SU-DHL-6 (cell line): ENCODE measurements around the gene ERVW-1.

Source experiments
- H2AFZ ChIP-seq: fragments of 200-600 bp; sonication (generic); 2 replicates; pipeline ENCODE4 v1.6.1; 2014; ENCODE audit warnings: low read depth, mild to moderate bottlenecking, moderate library complexity, mixed read lengths, antibody characterized with exemption, low read length; ENCODE audit not compliant: severe bottlenecking
- H3F3A ChIP-seq: fragments of 200-600 bp; shearing (Covaris generic); 2 replicates; pipeline ENCODE4 v1.6.0; 2016; ENCODE audit warnings: antibody characterized with exemption, mild to moderate bottlenecking; ENCODE audit not compliant: insufficient read depth
- H3K27ac ChIP-seq: fragments of 200-600 bp; sonication (generic); 2 replicates; pipeline ENCODE4 v1.5.1; 2016; ENCODE audit warnings: low read depth, mild to moderate bottlenecking, low read length, moderate library complexity, mixed read lengths
- H3K27me3 ChIP-seq: fragments of 200-600 bp; sonication (generic), shearing (Covaris generic); 2 replicates; pipeline ENCODE4 v1.6.0; 2014; ENCODE audit warnings: mild to moderate bottlenecking, low read length
- H3K36me3 ChIP-seq: fragments of 200-600 bp; sonication (generic); 2 replicates; pipeline ENCODE4 v1.6.1; 2014; ENCODE audit warnings: mild to moderate bottlenecking, low read length, mixed read lengths
- H3K4me2 ChIP-seq: fragments of 300-600, 200-600 bp; shearing (Covaris generic), sonication (generic); 2 replicates; pipeline ENCODE4 v1.6.0; 2014; ENCODE audit warnings: low read length, low read depth, mild to moderate bottlenecking; ENCODE audit not compliant: poor library complexity, severe bottlenecking
- H3K4me3 ChIP-seq: fragments of 200-600 bp; sonication (generic); 2 replicates; pipeline ENCODE4 v1.5.1; 2014; ENCODE audit warnings: antibody characterized with exemption, low read length, mild to moderate bottlenecking, mixed read lengths; ENCODE audit not compliant: insufficient read depth, poor library complexity, severe bottlenecking
- H3K79me2 ChIP-seq: fragments of 200-600 bp; sonication (generic); 2 replicates; pipeline ENCODE4 v1.6.1; 2014; ENCODE audit warnings: mild to moderate bottlenecking, low read length, moderate library complexity; ENCODE audit not compliant: insufficient read depth
- H3K9ac ChIP-seq: fragments of 200-600 bp; sonication (generic); 2 replicates; pipeline ENCODE4 v1.7.0; 2014; ENCODE audit warnings: mild to moderate bottlenecking, low read length
- H3K9me2 ChIP-seq: fragments of 200-600 bp; sonication (generic); replicated peaks from 2 replicates; pipeline ENCODE4 v1.6.1; 2014; ENCODE audit warnings: low read length; ENCODE audit not compliant: insufficient read depth
- H3K9me3 ChIP-seq: fragments of 200-600 bp; sonication (generic); 2 replicates; pipeline ENCODE4 v1.6.1; 2014; ENCODE audit warnings: low read length, mixed read lengths; ENCODE audit not compliant: insufficient read depth
- H4K20me1 ChIP-seq: fragments of 200-600 bp; sonication (generic); 2 replicates; pipeline ENCODE4 v1.6.1; 2014; ENCODE audit warnings: low read depth, mild to moderate bottlenecking, antibody characterized with exemption, low read length, moderate library complexity, mixed read lengths
- EZH2phosphoT487 ChIP-seq: fragments of 200-600 bp; sonication (generic), shearing (Covaris generic); conservative IDR thresholded peaks from 2 replicates; pipeline ENCODE4 v1.6.1; 2018; ENCODE audit warnings: mild to moderate bottlenecking, antibody characterized with exemption, low read length, moderate library complexity, mixed read lengths
- TF ChIP-seq, protein P1 (sequence below): fragments of 200-600 bp; sonication (generic); IDR thresholded peaks from one replicate; pipeline ENCODE4 v1.5.1; 2017; ENCODE audit warnings: antibody characterized with exemption, mild to moderate bottlenecking, low read length, moderate library complexity; ENCODE audit not compliant: insufficient read depth, poor library complexity, severe bottlenecking

Gene ERVW-1

DNA sequence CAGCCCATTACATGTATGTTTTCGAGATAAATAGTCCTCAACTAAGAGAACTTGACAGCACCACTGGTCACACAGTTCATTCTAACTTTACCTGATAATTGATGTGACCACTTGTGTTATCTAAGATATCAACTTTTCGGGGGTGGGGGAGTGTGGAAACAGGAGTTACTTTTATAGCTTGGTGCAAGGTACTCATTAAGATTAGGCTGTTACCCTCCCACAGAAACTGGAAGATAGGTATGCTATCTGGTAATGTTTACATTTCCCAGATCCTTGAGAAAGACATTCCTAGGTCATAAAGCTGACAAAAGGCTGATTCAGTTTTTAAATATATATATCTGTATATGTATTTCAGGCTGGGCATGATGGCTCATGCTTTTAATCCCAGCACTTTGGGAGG lies 11.1 kb downstream of the ERVW-1 start:
- no peak overlapping the region for H3K9ac ChIP-seq
- no peaks in the 10 kb centered on the region for H3K36me3 ChIP-seq
- H3K9me2 ChIP-seq, result no peaks in the 10 kb centered on the region
- no peak for TF ChIP-seq EZH2phosphoT487
- TF ChIP-seq, protein P1, sequence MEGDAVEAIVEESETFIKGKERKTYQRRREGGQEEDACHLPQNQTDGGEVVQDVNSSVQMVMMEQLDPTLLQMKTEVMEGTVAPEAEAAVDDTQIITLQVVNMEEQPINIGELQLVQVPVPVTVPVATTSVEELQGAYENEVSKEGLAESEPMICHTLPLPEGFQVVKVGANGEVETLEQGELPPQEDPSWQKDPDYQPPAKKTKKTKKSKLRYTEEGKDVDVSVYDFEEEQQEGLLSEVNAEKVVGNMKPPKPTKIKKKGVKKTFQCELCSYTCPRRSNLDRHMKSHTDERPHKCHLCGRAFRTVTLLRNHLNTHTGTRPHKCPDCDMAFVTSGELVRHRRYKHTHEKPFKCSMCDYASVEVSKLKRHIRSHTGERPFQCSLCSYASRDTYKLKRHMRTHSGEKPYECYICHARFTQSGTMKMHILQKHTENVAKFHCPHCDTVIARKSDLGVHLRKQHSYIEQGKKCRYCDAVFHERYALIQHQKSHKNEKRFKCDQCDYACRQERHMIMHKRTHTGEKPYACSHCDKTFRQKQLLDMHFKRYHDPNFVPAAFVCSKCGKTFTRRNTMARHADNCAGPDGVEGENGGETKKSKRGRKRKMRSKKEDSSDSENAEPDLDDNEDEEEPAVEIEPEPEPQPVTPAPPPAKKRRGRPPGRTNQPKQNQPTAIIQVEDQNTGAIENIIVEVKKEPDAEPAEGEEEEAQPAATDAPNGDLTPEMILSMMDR, result no peak
- H3K27ac ChIP-seq, result no peak overlapping the region
- no peak overlapping the region for H2AFZ ChIP-seq
- no peaks in the 10 kb centered on the region for H3K27me3 ChIP-seq
- no peaks in the 10 kb centered on the region for H3K9me3 ChIP-seq
- H4K20me1 ChIP-seq, result no peaks in the 10 kb centered on the region
- H3K79me2 ChIP-seq, result no peaks in the 10 kb centered on the region
- H3K4me2 ChIP-seq, result no peak overlapping the region
- no peaks in the 10 kb centered on the region for H3F3A ChIP-seq
- H3K4me3 ChIP-seq, result no peak overlapping the region

GRCh38 chr7:92464515-92464914 lies 13.2 kb downstream of the ERVW-1 start:
- no peaks in the 10 kb centered on the region for H3K79me2 ChIP-seq
- H3K4me3 ChIP-seq, result no peak overlapping the region
- H3K9ac ChIP-seq, result no peak overlapping the region
- no peaks in the 10 kb centered on the region for H3K36me3 ChIP-seq
- no peaks in the 10 kb centered on the region for H4K20me1 ChIP-seq
- H2AFZ ChIP-seq, result no peak overlapping the region
- no peak overlapping the region for H3K4me2 ChIP-seq
- H3F3A ChIP-seq, result peaks cover 7% of the 10 kb centered on the region; the same call in 1 of the 2 replicates
- no peaks in the 10 kb centered on the region for H3K9me2 ChIP-seq
- TF ChIP-seq EZH2phosphoT487, result no peak
- TF ChIP-seq, protein P1, result no peak
- H3K27me3 ChIP-seq, result no peaks in the 10 kb centered on the region
- H3K27ac ChIP-seq, result no peak overlapping the region
- no peaks in the 10 kb centered on the region for H3K9me3 ChIP-seq

GRCh38 chr7:92462560-92462959 lies 15.2 kb downstream of the ERVW-1 start:
- no peak overlapping the region for H3K4me3 ChIP-seq
- H3K27ac ChIP-seq, result no peak overlapping the region
- H2AFZ ChIP-seq, result no peak overlapping the region
- no peaks in the 10 kb centered on the region for H4K20me1 ChIP-seq
- H3K9me3 ChIP-seq, result no peaks in the 10 kb centered on the region
- no peaks in the 10 kb centered on the region for H3K36me3 ChIP-seq
- peaks cover 7% of the 10 kb centered on the region; the same call in 1 of the 2 replicates for H3F3A ChIP-seq
- H3K79me2 ChIP-seq, result no peaks in the 10 kb centered on the region
- no peak overlapping the region for H3K4me2 ChIP-seq
- no peaks in the 10 kb centered on the region for H3K27me3 ChIP-seq
- no peaks in the 10 kb centered on the region for H3K9me2 ChIP-seq
- no peak overlapping the region for H3K9ac ChIP-seq
- TF ChIP-seq, protein P1, result no peak
- TF ChIP-seq EZH2phosphoT487, result no peak
